Skeletal muscle satellite cell (primary cell): Measurements from ENCODE around the gene CAMTA1.

Experiments
- H3K27me3 ChIP-seq: 2 replicates; pipeline ENCODE4 v1.7.0; 2013; ENCODE audit warnings: low read length; ENCODE audit not compliant: control insufficient read depth, insufficient read depth
- H3K36me3 ChIP-seq: 2 replicates; pipeline ENCODE4 v1.7.0; 2013; ENCODE audit warnings: mild to moderate bottlenecking, control low read depth, low read length; ENCODE audit not compliant: insufficient read depth
- H3K4me1 ChIP-seq: 2 replicates; pipeline ENCODE4 v1.7.0; 2013; ENCODE audit warnings: low read length; ENCODE audit not compliant: control insufficient read depth, insufficient read depth
- H3K4me2 ChIP-seq: 2 replicates; pipeline ENCODE4 v1.7.0; 2013; ENCODE audit warnings: mild to moderate bottlenecking, low read length
- H3K4me3 ChIP-seq: 2 replicates; pipeline ENCODE4 v1.7.0; 2013; ENCODE audit warnings: low read length
- H3K9ac ChIP-seq: 2 replicates; pipeline ENCODE4 v1.7.0; 2013; ENCODE audit warnings: mild to moderate bottlenecking, low read depth, low read length, moderate library complexity
- H3K9me3 ChIP-seq: replicated peaks from 2 replicates; pipeline ENCODE4 v1.7.0; 2013; ENCODE audit warnings: mild to moderate bottlenecking, control low read depth, low read length

Gene CAMTA1

GRCh38 chr1:7678491-7679158 lies 893.4 kb downstream of the CAMTA1 start:
- Histone ChIP-seq H3K9ac (no peak overlapping the region), H3K4me2 (no peak overlapping the region), H3K9me3 (no peaks in the 10 kb centered on the region), H3K4me3 (no peak overlapping the region), H3K4me1 (no peaks in the 10 kb centered on the region), H3K27me3 (peaks cover 30% of the 10 kb centered on the region), H3K36me3 (no peaks in the 10 kb centered on the region)

GRCh38 chr1:7679159-7679872 lies 894.1 kb downstream of the CAMTA1 start:
- H3K4me3 ChIP-seq, result no peak overlapping the region
- no peaks in the 10 kb centered on the region for H3K36me3 ChIP-seq
- no peaks in the 10 kb centered on the region for H3K9me3 ChIP-seq
- peak overlapping the region; percentile 99 for H3K4me2 ChIP-seq
- H3K4me1 ChIP-seq, result no peaks in the 10 kb centered on the region
- H3K9ac ChIP-seq, result peak overlapping the region; percentile 85
- peaks cover 31% of the 10 kb centered on the region for H3K27me3 ChIP-seq

- Histone ChIP-seq H3K27me3 (peaks cover 30% of the 10 kb centered on the region), H3K9me3 (no peaks in the 10 kb centered on the region), H3K4me2 (peak overlapping the region; percentile 99), H3K4me1 (no peaks in the 10 kb centered on the region), H3K36me3 (no peaks in the 10 kb centered on the region), H3K9ac (peak overlapping the region; percentile 85), H3K4me3 (peak overlapping the region; percentile 89)
Measured at GRCh38 chr1:7679873-7680206, 894.6 kb downstream of the CAMTA1 start.

- Histone ChIP-seq H3K9me3 (no peaks in the 10 kb centered on the region), H3K4me3 (peak overlapping the region; percentile 89), H3K27me3 (peaks cover 29% of the 10 kb centered on the region), H3K9ac (peak overlapping the region; percentile 85), H3K36me3 (no peaks in the 10 kb centered on the region), H3K4me1 (no peaks in the 10 kb centered on the region), H3K4me2 (peak overlapping the region; percentile 99)
Measured at GRCh38 chr1:7680207-7680954, 895.1 kb downstream of the CAMTA1 start.

GRCh38 chr1:7680955-7681268 lies 895.7 kb downstream of the CAMTA1 start:
- peak overlapping the region; percentile 85 for H3K9ac ChIP-seq
- H3K4me1 ChIP-seq, result no peaks in the 10 kb centered on the region
- H3K4me3 ChIP-seq, result peak overlapping the region; percentile 89
- peak overlapping the region; percentile 99 for H3K4me2 ChIP-seq
- H3K27me3 ChIP-seq, result peaks cover 29% of the 10 kb centered on the region
- no peaks in the 10 kb centered on the region for H3K36me3 ChIP-seq
- H3K9me3 ChIP-seq, result no peaks in the 10 kb centered on the region

GRCh38 chr1:7681401-7681800 lies 896.1 kb downstream of the CAMTA1 start:
- no peak overlapping the region for H3K9ac ChIP-seq
- H3K4me1 ChIP-seq, result no peaks in the 10 kb centered on the region
- H3K27me3 ChIP-seq, result peaks cover 33% of the 10 kb centered on the region
- H3K4me3 ChIP-seq, result no peak overlapping the region
- no peaks in the 10 kb centered on the region for H3K9me3 ChIP-seq
- no peak overlapping the region for H3K4me2 ChIP-seq
- no peaks in the 10 kb centered on the region for H3K36me3 ChIP-seq

GRCh38 chr1:7683521-7683920 lies 898.3 kb downstream of the CAMTA1 start:
- Histone ChIP-seq H3K4me3 (no peak overlapping the region), H3K36me3 (no peaks in the 10 kb centered on the region), H3K4me1 (no peaks in the 10 kb centered on the region), H3K9me3 (no peaks in the 10 kb centered on the region), H3K4me2 (no peak overlapping the region), H3K9ac (no peak overlapping the region), H3K27me3 (peaks cover 48% of the 10 kb centered on the region)

- Histone ChIP-seq H3K9me3 (no peaks in the 10 kb centered on the region), H3K4me3 (no peak overlapping the region), H3K4me1 (no peaks in the 10 kb centered on the region), H3K36me3 (no peaks in the 10 kb centered on the region), H3K9ac (no peak overlapping the region), H3K27me3 (peaks cover 48% of the 10 kb centered on the region), H3K4me2 (no peak overlapping the region)
Measured at GRCh38 chr1:7684132-7684531, 898.9 kb downstream of the CAMTA1 start.

GRCh38 chr1:7684861-7685635 lies 899.8 kb downstream of the CAMTA1 start:
- no peaks in the 10 kb centered on the region for H3K4me1 ChIP-seq
- H3K9me3 ChIP-seq, result no peaks in the 10 kb centered on the region
- no peak overlapping the region for H3K4me2 ChIP-seq
- no peak overlapping the region for H3K9ac ChIP-seq
- H3K4me3 ChIP-seq, result no peak overlapping the region
- no peaks in the 10 kb centered on the region for H3K36me3 ChIP-seq
- peaks cover 47% of the 10 kb centered on the region for H3K27me3 ChIP-seq

- peaks cover 52% of the 10 kb centered on the region for H3K27me3 ChIP-seq
- no peaks in the 10 kb centered on the region for H3K36me3 ChIP-seq
- no peaks in the 10 kb centered on the region for H3K4me1 ChIP-seq
- H3K4me2 ChIP-seq, result no peak overlapping the region
- H3K9me3 ChIP-seq, result no peaks in the 10 kb centered on the region
- H3K4me3 ChIP-seq, result no peak overlapping the region
- H3K9ac ChIP-seq, result no peak overlapping the region
Measured at GRCh38 chr1:7686301-7686850, 901.1 kb downstream of the CAMTA1 start.

GRCh38 chr1:7687411-7687810 lies 902.2 kb downstream of the CAMTA1 start:
- Histone ChIP-seq H3K9ac (no peak overlapping the region), H3K4me1 (no peaks in the 10 kb centered on the region), H3K9me3 (no peaks in the 10 kb centered on the region), H3K27me3 (peaks cover 56% of the 10 kb centered on the region), H3K36me3 (no peaks in the 10 kb centered on the region), H3K4me3 (no peak overlapping the region), H3K4me2 (no peak overlapping the region)
